ENCODE data around the gene CCT8. TPM values are rescaled to one million over a fixed set of nuclear protein-coding genes. Genes with fewer than 3 reads are reported as not detected.

The CCT8 gene, protein sequence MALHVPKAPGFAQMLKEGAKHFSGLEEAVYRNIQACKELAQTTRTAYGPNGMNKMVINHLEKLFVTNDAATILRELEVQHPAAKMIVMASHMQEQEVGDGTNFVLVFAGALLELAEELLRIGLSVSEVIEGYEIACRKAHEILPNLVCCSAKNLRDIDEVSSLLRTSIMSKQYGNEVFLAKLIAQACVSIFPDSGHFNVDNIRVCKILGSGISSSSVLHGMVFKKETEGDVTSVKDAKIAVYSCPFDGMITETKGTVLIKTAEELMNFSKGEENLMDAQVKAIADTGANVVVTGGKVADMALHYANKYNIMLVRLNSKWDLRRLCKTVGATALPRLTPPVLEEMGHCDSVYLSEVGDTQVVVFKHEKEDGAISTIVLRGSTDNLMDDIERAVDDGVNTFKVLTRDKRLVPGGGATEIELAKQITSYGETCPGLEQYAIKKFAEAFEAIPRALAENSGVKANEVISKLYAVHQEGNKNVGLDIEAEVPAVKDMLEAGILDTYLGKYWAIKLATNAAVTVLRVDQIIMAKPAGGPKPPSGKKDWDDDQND
- 186 TPM for total RNA-seq (ENCODE audit: unreplicated experiment)
- long read RNA-seq, transcript CCT8-201 (15 exons, 2,005 nt): major isoform, 368 of 423 reads
- long read RNA-seq, transcript CCT8-204 (15 exons, 1,872 nt): minor isoform, 6 of 423 reads
- long read RNA-seq, partial matches to known transcripts: 9 of 423 reads
- long read RNA-seq, other reads (novel, unspliced or antisense): 40 of 423 reads

DNA sequence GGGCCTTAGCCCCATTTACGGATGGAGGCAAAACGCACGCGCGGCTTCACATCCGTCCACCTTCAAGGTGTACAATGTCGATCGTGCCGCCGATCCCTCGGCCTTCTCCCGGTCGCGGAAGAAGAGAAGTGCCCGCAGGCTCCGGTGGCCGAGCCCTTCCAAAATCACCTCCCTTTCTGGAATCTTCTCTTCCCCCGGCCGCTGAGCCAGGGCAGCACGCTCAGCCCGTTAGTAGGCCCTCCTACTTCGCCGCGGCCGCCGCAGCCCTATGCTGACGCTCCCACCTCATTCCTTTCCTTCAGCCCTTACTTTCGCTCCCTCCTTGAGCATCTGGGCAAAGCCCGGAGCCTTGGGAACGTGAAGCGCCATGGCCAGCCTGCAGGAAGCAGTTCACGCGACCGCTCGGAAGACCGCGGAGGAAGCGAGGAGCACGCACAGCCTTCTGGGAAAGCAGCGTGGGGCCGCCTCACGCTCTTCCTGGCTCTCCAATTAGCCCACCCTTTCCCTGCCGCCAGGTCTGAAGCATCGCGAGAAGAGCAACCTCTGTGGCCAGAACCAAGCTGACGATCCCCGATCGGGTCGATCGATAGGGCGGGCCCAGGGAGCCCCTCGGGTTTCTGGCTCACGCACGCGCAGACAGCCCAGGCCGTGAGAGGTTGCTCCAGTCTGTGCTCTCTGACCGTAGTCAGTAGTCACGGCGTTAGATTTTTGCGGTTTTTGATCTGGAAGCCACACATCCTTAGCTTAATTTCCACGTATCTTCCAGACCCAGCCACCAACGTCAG is at the start of gene CCT8:
CCT8 (minus strand) TSS at position 427 of the 785 bp plus-strand sequence; CDS start at position 369, 58 bp downstream.
- no peaks in the 10 kb centered on the region for H3K36me3 Mint-ChIP-seq (ENCODE audit: unreplicated experiment)
- TF ChIP-seq, protein P1, sequence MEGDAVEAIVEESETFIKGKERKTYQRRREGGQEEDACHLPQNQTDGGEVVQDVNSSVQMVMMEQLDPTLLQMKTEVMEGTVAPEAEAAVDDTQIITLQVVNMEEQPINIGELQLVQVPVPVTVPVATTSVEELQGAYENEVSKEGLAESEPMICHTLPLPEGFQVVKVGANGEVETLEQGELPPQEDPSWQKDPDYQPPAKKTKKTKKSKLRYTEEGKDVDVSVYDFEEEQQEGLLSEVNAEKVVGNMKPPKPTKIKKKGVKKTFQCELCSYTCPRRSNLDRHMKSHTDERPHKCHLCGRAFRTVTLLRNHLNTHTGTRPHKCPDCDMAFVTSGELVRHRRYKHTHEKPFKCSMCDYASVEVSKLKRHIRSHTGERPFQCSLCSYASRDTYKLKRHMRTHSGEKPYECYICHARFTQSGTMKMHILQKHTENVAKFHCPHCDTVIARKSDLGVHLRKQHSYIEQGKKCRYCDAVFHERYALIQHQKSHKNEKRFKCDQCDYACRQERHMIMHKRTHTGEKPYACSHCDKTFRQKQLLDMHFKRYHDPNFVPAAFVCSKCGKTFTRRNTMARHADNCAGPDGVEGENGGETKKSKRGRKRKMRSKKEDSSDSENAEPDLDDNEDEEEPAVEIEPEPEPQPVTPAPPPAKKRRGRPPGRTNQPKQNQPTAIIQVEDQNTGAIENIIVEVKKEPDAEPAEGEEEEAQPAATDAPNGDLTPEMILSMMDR (IDR thresholded peaks at IDR 0.05; ENCODE audit: partially characterized antibody, unreplicated experiment): no peak
- peak within 1 kb of the TSS; percentile 100 for H3K4me3 Mint-ChIP-seq (ENCODE audit: unreplicated experiment)
- peak within 1 kb of the TSS; percentile 99 for H3K27ac Mint-ChIP-seq (ENCODE audit: unreplicated experiment)
- peak; percentile 99 for DNase-seq
- peaks cover 14% of the 10 kb centered on the region for H3K4me1 Mint-ChIP-seq (ENCODE audit: low read depth, unreplicated experiment)
- H3K9me3 Mint-ChIP-seq (ENCODE audit: unreplicated experiment): peaks cover 8% of the 10 kb centered on the region
- peaks cover 14% of the 10 kb centered on the region for H3K27me3 Mint-ChIP-seq (ENCODE audit: unreplicated experiment)

DNA sequence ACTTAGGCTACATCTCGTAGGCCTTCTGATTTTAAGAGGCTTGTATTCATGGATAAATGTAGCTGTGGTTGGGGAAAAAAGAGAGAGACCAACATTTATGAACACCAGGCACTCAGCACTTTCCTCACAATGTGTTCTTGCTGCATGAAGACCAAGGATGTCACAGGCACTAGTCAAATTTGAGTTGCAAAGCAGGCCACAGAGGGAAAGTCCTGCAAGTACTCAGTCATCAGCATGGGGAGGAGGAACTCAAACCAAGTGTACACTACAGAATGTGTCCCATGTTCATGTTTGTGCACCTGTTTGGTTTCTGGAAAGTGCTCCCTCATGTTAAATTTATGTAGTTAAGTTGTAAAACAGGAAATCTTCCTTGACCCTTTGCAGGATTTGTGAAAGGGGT is 48.3 kb upstream of the CCT8 start:
- Mint-ChIP-seq H3K4me1 (ENCODE audit: low read depth, unreplicated experiment) (no peaks in the 10 kb centered on the region), H3K36me3 (ENCODE audit: unreplicated experiment) (no peaks in the 10 kb centered on the region)

DNA sequence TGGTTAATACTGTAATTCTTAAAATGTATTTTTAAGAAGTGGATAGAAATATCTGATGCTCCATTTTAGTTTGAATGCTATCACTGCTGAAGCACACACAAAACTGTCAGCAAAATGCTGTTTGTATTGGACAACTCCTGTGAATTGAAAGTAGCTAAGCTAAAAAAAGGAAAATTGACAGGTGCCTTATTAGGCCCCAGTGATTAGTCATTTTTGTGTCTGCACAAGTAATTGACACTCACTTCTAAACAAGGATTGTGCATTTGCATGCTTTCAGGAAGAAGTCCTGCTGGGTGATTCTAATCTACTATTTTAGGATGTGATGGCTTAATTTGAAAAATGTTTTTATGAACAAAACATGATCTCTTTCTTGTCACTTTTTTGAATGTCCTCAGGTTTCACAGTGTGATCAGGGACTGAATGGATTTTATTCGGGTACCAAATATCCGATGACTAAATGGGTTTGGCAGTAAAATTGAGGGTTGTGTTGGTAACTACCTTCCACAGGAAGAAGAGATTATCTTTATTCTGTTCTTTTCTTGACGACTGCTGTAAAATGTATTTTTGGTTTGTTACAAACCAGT is 44.0 kb upstream of the CCT8 start:
- TF ChIP-seq, protein P1 (IDR thresholded peaks at IDR 0.05; ENCODE audit: partially characterized antibody, unreplicated experiment): no peak
- no peaks in the 10 kb centered on the region for H3K4me1 Mint-ChIP-seq (ENCODE audit: low read depth, unreplicated experiment)
- H3K4me3 Mint-ChIP-seq (ENCODE audit: unreplicated experiment): no peak overlapping the region
- no peak for DNase-seq
- no peaks in the 10 kb centered on the region for H3K27me3 Mint-ChIP-seq (ENCODE audit: unreplicated experiment)
- no peaks in the 10 kb centered on the region for H3K9me3 Mint-ChIP-seq (ENCODE audit: unreplicated experiment)
- H3K36me3 Mint-ChIP-seq (ENCODE audit: unreplicated experiment): no peaks in the 10 kb centered on the region
- no peak overlapping the region for H3K27ac Mint-ChIP-seq (ENCODE audit: unreplicated experiment)

More for the DNA sequence above, 48.3 kb upstream of the CCT8 start:
- no peak overlapping the region for H3K4me3 Mint-ChIP-seq (ENCODE audit: unreplicated experiment)
- H3K9me3 Mint-ChIP-seq (ENCODE audit: unreplicated experiment): no peaks in the 10 kb centered on the region
- H3K27ac Mint-ChIP-seq (ENCODE audit: unreplicated experiment): no peak overlapping the region
- H3K27me3 Mint-ChIP-seq (ENCODE audit: unreplicated experiment): peaks cover 3% of the 10 kb centered on the region
- no peak for DNase-seq
- TF ChIP-seq, protein P1 (IDR thresholded peaks at IDR 0.05; ENCODE audit: partially characterized antibody, unreplicated experiment): no peak

DNA sequence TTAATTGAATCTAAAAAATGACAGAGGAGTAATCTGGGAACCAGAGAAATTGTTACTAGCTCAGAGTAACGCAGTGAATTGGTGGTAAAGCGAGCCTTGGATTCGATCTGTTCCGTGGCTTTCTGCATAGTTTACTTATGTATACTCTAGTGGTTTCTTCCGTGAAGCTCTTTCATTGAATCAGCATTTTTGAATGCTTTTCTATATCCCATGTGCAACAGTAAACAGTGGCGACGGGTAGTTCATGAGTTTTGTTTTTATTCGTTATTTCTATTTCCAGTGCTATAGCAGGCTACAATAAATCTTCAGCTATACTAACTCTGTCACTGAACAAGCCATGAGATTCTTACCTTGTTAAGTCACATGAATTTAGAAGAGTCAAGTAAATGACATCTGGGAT is 42.5 kb upstream of the CCT8 start:
- no peak overlapping the region for H3K27ac Mint-ChIP-seq (ENCODE audit: unreplicated experiment)

More for the DNA sequence above, 42.5 kb upstream of the CCT8 start:
- no peaks in the 10 kb centered on the region for H3K4me1 Mint-ChIP-seq (ENCODE audit: low read depth, unreplicated experiment)
- TF ChIP-seq, protein P1 (IDR thresholded peaks at IDR 0.05; ENCODE audit: partially characterized antibody, unreplicated experiment): no peak
- H3K36me3 Mint-ChIP-seq (ENCODE audit: unreplicated experiment): no peaks in the 10 kb centered on the region
- no peak for DNase-seq
- H3K27me3 Mint-ChIP-seq (ENCODE audit: unreplicated experiment): no peaks in the 10 kb centered on the region
- H3K9me3 Mint-ChIP-seq (ENCODE audit: unreplicated experiment): no peaks in the 10 kb centered on the region
- no peak overlapping the region for H3K4me3 Mint-ChIP-seq (ENCODE audit: unreplicated experiment)

Data from glutamatergic neuron (in vitro differentiated cells).